ENCODE results near the gene ELMO2.

GRCh38 chr20:46328200-46328882 is 78.1 kb downstream of the ELMO2 start:
- TF ChIP-seq CTCF (IDR thresholded peaks at IDR 0.05; ENCODE audit: low read depth, low read length, poor library complexity, severe bottlenecking), result no peak
- TF ChIP-seq EZH2phosphoT487 (IDR thresholded peaks at IDR 0.05; ENCODE audit: borderline replicate concordance, low read length), result no peak
